Choroid plexus epithelial cell (primary cell): ENCODE results near the gene LARGE1.
A peak's percentile ranks its signal among the peaks of the same experiment; 100 is the strongest.

Experiments
- DNase-seq: peaks from one replicate; pipeline ENCODE4 v3.0.0-alpha.2; 2010; ENCODE audit warnings: low read depth
- H3K4me3 ChIP-seq: 2 replicates; pipeline ENCODE4 v1.5.1; 2011; ENCODE audit warnings: low read depth, mild to moderate bottlenecking, control low read depth, low read length, moderate library complexity
- TF ChIP-seq, protein P1 (sequence below): conservative IDR thresholded peaks from 2 replicates; pipeline ENCODE4 v1.5.1; 2011; ENCODE audit warnings: low read depth, mild to moderate bottlenecking, control low read depth, inconsistent platforms, low read length, moderate library complexity

LARGE1 gene

DNA sequence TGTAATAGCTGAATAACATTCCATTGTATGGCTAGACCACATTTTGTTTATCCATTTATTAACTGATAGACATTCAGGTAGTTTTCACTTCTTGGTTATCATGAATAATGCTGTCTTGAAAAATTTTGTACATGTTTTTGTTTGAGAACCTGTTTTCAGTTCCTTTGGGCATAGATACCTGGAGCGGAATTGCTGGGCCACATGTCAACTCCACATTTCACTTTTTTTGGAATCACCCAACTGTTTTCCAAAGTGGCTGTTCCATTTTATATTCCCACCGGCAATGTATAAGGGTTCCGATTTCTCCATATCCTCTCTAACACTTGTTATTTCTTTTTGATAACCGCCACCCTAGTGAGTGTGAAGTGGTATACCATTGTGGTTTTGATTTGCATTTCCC is 184.3 kb downstream of the LARGE1 start:
- TF ChIP-seq, protein P1, sequence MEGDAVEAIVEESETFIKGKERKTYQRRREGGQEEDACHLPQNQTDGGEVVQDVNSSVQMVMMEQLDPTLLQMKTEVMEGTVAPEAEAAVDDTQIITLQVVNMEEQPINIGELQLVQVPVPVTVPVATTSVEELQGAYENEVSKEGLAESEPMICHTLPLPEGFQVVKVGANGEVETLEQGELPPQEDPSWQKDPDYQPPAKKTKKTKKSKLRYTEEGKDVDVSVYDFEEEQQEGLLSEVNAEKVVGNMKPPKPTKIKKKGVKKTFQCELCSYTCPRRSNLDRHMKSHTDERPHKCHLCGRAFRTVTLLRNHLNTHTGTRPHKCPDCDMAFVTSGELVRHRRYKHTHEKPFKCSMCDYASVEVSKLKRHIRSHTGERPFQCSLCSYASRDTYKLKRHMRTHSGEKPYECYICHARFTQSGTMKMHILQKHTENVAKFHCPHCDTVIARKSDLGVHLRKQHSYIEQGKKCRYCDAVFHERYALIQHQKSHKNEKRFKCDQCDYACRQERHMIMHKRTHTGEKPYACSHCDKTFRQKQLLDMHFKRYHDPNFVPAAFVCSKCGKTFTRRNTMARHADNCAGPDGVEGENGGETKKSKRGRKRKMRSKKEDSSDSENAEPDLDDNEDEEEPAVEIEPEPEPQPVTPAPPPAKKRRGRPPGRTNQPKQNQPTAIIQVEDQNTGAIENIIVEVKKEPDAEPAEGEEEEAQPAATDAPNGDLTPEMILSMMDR, result no peak
- no peak overlapping the region for H3K4me3 ChIP-seq
- no peak for DNase-seq

DNA sequence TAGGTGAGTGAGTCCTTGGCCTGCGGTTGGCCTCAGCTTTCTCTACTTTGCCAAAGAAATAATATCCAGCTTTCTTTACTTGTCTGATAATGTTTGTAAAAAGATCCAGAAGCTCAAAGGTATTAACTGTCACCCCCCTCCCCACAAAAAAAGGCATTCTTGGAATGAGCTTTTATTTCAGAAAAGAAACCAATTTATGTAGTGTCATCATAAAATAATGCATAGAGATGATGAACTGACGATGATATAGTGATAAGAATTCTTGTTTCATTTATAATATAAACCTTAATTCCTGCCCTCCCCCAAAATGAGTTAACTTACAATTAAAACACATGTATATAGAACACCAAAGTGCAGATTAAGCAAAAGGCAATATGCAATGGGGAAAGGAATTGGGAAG is 191.4 kb downstream of the LARGE1 start:
- TF ChIP-seq, protein P1, result no peak
- DNase-seq, result no peak
- no peak overlapping the region for H3K4me3 ChIP-seq

DNA sequence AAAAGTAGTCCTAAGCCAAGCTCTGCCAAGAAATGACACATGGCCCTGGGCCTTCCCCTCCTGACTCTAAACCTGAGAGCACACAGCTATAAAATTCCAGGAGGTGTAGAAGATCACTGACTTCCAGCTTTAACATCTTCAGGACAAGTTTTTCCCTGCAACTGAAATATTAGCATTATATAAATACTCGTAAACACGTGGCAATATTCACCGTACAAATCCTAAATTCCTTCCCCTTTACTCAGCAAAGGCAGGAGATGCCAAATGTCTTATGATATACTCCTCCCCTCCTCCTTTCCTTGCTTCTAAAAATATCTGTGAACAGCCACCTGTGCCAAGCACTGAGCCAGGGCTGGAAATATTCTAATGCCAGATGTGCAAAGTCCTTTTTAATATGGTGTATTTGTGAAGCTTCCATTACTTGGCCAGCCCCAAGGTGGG is 194.0 kb downstream of the LARGE1 start:
- TF ChIP-seq, protein P1, result no peak
- H3K4me3 ChIP-seq, result no peak overlapping the region
- peak; percentile 51 for DNase-seq

DNA sequence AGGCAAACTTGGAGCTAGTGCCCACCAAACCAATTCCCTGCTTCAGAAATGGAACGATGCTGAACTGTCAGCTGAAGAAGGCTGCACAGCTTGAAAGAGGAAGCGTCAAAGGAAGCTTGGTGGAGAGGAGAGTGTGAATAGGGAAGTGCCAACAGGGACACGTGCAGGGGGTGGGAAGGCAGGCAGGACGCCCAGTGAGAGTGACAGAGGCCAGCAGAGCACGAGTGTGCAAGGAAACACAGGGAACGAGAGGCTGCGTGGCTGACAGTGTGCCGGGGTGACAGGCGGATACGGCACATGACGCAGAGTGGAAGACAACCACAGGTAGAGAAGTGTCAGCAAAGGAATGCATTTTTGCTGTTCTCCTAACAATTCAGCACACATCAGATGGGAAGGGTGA is 196.4 kb downstream of the LARGE1 start:
- DNase-seq, result no peak
- TF ChIP-seq, protein P1, result no peak
- H3K4me3 ChIP-seq, result no peak overlapping the region

DNA sequence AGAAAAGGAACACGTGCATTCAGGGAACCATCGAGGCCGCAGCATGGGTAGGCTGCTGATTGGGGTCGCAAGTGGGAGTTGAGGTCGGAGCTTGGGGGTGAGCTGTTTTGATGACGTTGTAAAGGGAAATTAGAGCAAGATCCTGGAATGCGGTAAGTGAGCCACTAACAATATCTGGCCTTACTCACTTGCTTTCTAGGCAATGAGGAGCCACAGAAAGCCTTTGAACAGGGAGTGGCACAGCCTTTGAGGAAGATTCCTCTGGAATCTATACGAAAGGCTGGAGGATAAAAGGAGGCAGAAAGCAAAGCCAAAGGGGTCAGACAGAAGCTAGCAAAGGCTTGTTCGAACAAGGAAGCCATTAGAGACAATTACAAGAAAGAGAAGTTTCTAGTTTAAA is 197.5 kb downstream of the LARGE1 start:
- no peak for DNase-seq
- TF ChIP-seq, protein P1, result no peak
- no peak overlapping the region for H3K4me3 ChIP-seq

DNA sequence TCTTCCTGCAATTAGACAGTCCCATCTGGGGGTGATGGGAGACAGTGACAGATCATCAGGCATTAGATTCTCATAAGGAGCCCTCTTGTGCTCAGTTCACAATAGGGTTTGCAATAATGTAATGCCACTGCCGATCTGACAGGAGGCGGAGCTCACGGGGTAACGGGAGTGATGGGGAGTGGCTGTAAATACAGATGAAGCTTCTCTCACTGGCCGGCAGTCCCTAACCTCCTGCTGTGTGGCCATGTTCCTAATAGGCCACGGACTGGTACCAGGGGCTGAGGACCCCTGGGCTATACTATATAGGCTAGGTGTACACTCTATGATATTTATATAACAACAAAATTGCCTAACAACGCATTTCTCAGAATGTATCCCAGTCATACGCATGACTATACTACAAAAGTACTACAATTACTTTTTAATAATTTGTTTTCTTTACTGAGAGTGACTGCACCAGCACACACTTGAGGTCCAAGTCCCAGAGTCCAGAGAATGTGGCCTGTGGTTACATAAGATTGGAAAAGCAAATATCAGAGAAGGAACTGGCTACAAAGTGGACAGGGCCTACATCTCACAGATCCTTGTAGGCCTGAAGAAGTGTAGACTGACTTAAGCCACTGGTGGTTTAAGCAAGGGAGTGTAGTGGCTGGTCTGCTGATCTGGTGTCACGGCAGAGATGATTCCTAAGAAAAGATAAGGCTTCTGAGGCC is 200.0 kb downstream of the LARGE1 start:
- TF ChIP-seq, protein P1, result no peak
- no peak for DNase-seq

More for the DNA sequence above, 200.0 kb downstream of the LARGE1 start:
- H3K4me3 ChIP-seq, result no peak overlapping the region
